Epithelial cell of esophagus (primary cell): Measurements from ENCODE around the gene UNC13A.

Experiments used
- DNase-seq: peaks from one replicate; pipeline ENCODE4 v3.0.0; 2010; ENCODE audit warnings: low read depth
- H3K4me3 ChIP-seq: 2 replicates; pipeline ENCODE4 v1.5.1; 2011; ENCODE audit warnings: mild to moderate bottlenecking, low read length, control low read depth
- TF ChIP-seq, protein P1 (sequence below): IDR thresholded peaks from 2 replicates; pipeline ENCODE4 v1.5.1; 2011; ENCODE audit warnings: low read depth, mild to moderate bottlenecking, low read length, control low read depth, inconsistent platforms; ENCODE audit not compliant: insufficient read depth; ENCODE audit errors: missing control alignments

UNC13A gene

GRCh38 chr19:17582613-17583012, 105.5 kb downstream of the UNC13A start:
- TF ChIP-seq, protein P1, sequence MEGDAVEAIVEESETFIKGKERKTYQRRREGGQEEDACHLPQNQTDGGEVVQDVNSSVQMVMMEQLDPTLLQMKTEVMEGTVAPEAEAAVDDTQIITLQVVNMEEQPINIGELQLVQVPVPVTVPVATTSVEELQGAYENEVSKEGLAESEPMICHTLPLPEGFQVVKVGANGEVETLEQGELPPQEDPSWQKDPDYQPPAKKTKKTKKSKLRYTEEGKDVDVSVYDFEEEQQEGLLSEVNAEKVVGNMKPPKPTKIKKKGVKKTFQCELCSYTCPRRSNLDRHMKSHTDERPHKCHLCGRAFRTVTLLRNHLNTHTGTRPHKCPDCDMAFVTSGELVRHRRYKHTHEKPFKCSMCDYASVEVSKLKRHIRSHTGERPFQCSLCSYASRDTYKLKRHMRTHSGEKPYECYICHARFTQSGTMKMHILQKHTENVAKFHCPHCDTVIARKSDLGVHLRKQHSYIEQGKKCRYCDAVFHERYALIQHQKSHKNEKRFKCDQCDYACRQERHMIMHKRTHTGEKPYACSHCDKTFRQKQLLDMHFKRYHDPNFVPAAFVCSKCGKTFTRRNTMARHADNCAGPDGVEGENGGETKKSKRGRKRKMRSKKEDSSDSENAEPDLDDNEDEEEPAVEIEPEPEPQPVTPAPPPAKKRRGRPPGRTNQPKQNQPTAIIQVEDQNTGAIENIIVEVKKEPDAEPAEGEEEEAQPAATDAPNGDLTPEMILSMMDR: no peak
- no peak overlapping the region for H3K4me3 ChIP-seq
- no peak for DNase-seq

- TF ChIP-seq, protein P1: no peak
- no peak overlapping the region for H3K4me3 ChIP-seq
- no peak for DNase-seq
Measured at GRCh38 chr19:17581211-17581874, 106.8 kb downstream of the UNC13A start.

DNA sequence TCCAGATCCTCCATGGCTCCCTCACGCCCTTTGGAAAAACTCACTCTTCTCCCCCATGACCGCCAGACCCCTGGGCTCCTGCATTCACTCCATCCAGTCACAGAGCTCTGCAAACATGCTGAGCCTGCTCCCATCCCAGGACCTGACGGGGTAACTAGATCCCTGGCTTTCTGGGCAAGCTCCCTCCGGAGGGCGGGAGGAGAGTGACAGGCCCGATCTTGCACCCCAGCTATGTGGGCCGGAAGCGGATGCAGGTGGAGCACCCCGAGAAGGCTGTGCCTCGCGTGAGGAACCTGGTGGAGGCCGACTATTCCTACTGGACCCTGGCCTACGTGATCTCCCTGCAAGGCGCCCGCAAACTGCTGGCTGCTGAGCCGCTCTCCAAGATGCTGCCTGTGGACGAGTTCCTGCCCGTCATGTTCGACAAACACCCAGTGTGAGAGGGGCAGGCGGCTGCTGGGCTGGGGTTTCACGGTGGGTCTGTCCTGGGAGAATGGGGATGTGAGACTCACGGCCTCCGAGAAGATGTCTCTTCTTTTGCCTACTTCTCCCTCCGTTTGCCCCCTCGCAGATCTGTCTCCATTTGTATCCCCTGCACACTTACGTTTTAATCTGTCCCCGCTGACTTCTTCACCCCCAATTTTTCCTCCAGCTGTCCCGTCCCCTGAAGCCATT, 107.5 kb downstream of the UNC13A start:
- H3K4me3 ChIP-seq: no peak overlapping the region
- DNase-seq: no peak

DNA sequence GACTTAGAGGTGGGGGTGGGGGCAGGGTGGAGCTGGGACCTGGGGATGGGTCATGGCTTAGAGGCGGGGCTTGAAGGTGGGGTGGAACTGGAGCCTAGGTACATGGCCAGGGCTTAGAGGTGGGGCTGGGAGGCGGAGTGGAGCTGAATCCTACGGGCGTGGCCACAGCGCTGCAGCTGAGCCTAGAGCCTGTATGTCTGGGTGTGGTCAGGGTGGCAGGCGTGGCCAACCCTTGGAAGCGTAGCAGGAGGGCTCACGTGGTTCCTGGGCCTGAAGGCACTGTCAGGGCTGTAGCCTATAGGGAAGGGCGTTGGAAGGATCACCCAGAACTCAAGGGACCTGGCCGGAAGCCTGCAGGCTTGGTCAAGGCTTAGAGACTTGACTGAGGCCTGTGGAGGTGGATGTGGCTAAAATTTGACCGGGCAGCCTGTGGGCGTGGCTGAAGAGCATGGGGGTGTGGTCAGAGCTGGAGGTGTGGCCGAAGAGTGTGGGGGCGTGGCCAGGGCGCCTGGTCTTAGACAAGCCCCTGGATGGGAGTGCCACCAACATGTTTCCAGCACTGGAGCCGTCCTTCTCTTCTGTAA, 108.4 kb downstream of the UNC13A start:
- DNase-seq: peak; percentile 77
- no peak overlapping the region for H3K4me3 ChIP-seq
- TF ChIP-seq, protein P1: no peak

More for the DNA sequence above, 107.5 kb downstream of the UNC13A start:
- TF ChIP-seq, protein P1: peak; percentile 9

DNA sequence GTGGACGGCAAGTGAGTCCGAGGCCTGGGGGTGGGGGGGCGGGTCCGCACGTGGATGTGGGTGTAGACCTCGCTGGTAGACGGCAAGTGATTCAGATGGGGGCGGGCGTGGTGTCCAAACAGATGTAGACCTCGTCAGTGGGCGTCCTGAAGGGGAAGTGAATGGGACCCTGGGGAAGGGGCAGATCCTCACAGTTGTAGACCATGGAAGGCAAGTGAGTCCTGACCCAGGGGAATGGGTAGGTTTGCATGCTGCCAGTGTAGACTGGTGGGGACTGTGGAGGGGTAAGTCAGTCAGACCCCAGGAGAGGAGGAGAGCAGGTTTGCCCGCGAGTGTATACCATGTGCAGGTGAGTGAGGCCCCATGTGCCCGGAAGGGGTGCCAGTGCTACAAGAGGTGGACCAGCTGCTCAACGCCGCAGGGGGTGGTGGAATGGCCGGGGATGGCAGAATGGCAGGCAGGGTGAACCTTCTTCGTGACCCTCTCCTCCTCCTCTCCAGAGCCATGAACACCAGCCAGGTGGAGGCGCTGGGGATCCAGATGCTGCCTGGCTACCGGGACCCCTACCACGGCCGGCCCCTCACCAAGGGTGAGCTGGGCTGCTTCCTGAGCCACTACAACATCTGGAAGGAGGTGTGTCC, 110.6 kb downstream of the UNC13A start:
- DNase-seq: no peak
- TF ChIP-seq, protein P1: no peak
- no peak overlapping the region for H3K4me3 ChIP-seq

GRCh38 chr19:17576758-17577456, 111.2 kb downstream of the UNC13A start:
- H3K4me3 ChIP-seq: no peak overlapping the region
- TF ChIP-seq, protein P1: no peak
- peak; percentile 73 for DNase-seq
